ENCODE results near the gene BMF.

GRCh38 chr15:40079456-40079855 lies 29.2 kb downstream of the BMF start:
- TF ChIP-seq CTCF (IDR thresholded peaks at IDR 0.05) (no peak), POLR2A (IDR thresholded peaks at IDR 0.05) (no peak)

All from thyroid gland (tissue), 4 donors.